GM12878 (cell line): Measurements from ENCODE around the gene KLHL26. TPM values are rescaled to one million over a fixed set of nuclear protein-coding genes. Genes with fewer than 3 reads are reported as not detected.

Experiments used
- ATAC-seq: fragments of 200-7000 bp; cut with Tn5 transposase; 3 replicates; pipeline ENCODE4 v1.9.1; 2020; ENCODE audit warnings: mild to moderate bottlenecking, moderate library complexity
- BruUV-seq: library from RNA; stranded (reverse); fragments of 400-500 nt; replicated peaks from 2 replicates; lab custom pipeline; 2021; lab: Mats Ljungman, UMichigan
- CTCF ChIA-PET: fragments of 300-600 bp; sonication (Branson Sonifier 250); formaldehyde crosslinking; extraction: SDS; loops from one replicate; lab custom pipeline; 2021; ENCODE audit warnings: inconsistent platforms; lab: Yijun Ruan, JAX
- POLR2A ChIA-PET: fragments of 350-600 bp; formaldehyde crosslinking; extraction: SDS; loops from one replicate; lab custom pipeline; 2021; ENCODE audit warnings: inconsistent platforms; lab: Charles Lee
- RAD21 ChIA-PET: fragments of 300-600 bp; sonication (Branson Sonifier 250); formaldehyde crosslinking; loops from one replicate; lab custom pipeline; 2023; ENCODE audit warnings: antibody characterized with exemption; ENCODE audit not compliant: unreplicated experiment; lab: Charles Lee
- SMC1A ChIA-PET: fragments of 300-600 bp; sonication (Branson Sonifier 250); formaldehyde crosslinking; loops from one replicate; lab custom pipeline; 2023; ENCODE audit not compliant: unreplicated experiment, uncharacterized antibody; lab: Charles Lee
- DNase-seq: peaks from one replicate; pipeline ENCODE4 v3.0.0-alpha.2; 2011; ENCODE audit warnings: low read depth, low spot score
- FAIRE-seq: peaks from 3 replicates; lab custom pipeline; 2011; peaks lifted over from hg19 to GRCh38; lab: Jason Lieb, UNC
- H2AFZ ChIP-seq: 2 replicates; pipeline ENCODE4 v1.6.0; 2011; ENCODE audit warnings: low read depth, low read length, control low read depth; ENCODE audit not compliant: control insufficient read depth
- H3K27ac ChIP-seq: 2 replicates; pipeline ENCODE4 v1.5.1; 2011; ENCODE audit warnings: control low read depth; ENCODE audit not compliant: control insufficient read depth, insufficient read depth
- H3K27me3 ChIP-seq, 2 experiments: replicated peaks in 1 of 2; 2 replicates each; pipeline versions ENCODE4 v1.6.0 to v1.6.1; 2011; ENCODE audit warnings: low read length in 1 of 2; ENCODE audit not compliant: control insufficient read depth in 2 of 2, insufficient read depth in 2 of 2
- H3K36me3 ChIP-seq, 2 experiments: 2 replicates each; pipeline ENCODE4 v1.5.1; 2011; ENCODE audit warnings: low read length in 1 of 2; ENCODE audit not compliant: control insufficient read depth in 2 of 2, insufficient read depth in 2 of 2
- H3K4me1 ChIP-seq: 2 replicates; pipeline ENCODE4 v1.6.1; 2011; ENCODE audit warnings: mild to moderate bottlenecking, low read length, moderate library complexity, mixed read lengths; ENCODE audit not compliant: control insufficient read depth, insufficient read depth
- H3K4me2 ChIP-seq: 2 replicates; pipeline ENCODE4 v1.6.0; 2011; ENCODE audit warnings: control low read depth; ENCODE audit not compliant: control insufficient read depth, insufficient read depth
- H3K4me3 ChIP-seq: fragments of 200-600 bp; sonication (generic); 2 replicates; pipeline ENCODE4 v1.5.1; 2016
- H3K79me2 ChIP-seq: 2 replicates; pipeline ENCODE4 v1.6.0; 2011; ENCODE audit warnings: low read length; ENCODE audit not compliant: control insufficient read depth, insufficient read depth
- H3K9ac ChIP-seq: 2 replicates; pipeline ENCODE4 v1.8.0; 2011; ENCODE audit warnings: low read length, control low read depth, mixed read lengths; ENCODE audit not compliant: control insufficient read depth, insufficient read depth
- H3K9me3 ChIP-seq: replicated peaks from 3 replicates; pipeline ENCODE4 v1.5.1; 2011; ENCODE audit warnings: mild to moderate bottlenecking, low read length; ENCODE audit not compliant: control insufficient read depth, insufficient read depth
- H4K20me1 ChIP-seq: 2 replicates; pipeline ENCODE4 v1.6.0; 2011; ENCODE audit not compliant: control insufficient read depth, insufficient read depth
- ASH2L ChIP-seq: fragments of 300-600, 200-600 bp; sonication (generic); IDR thresholded peaks from 2 replicates; pipeline ENCODE4 v1.6.1; 2017; ENCODE audit warnings: low read depth, mild to moderate bottlenecking, borderline replicate concordance
- CBX3 ChIP-seq: fragments of 200-600 bp; sonication (generic); IDR thresholded peaks from 2 replicates; pipeline ENCODE4 v1.6.1; 2016; ENCODE audit warnings: low read depth, borderline replicate concordance
- CHD4 ChIP-seq: fragments of 200-600 bp; sonication (generic); IDR thresholded peaks from 2 replicates; pipeline ENCODE4 v1.6.1; 2016; ENCODE audit warnings: mild to moderate bottlenecking
- EGR1 ChIP-seq, 2 experiments: IDR thresholded peaks; 1 replicate in 1 of 2; 2 replicates in 1 of 2; pipeline ENCODE4 v1.6.1; 2011 to 2012; ENCODE audit warnings: low read depth in 2 of 2, low read length in 2 of 2, borderline replicate concordance in 1 of 2, mild to moderate bottlenecking in 1 of 2, moderate library complexity in 1 of 2
- FOS ChIP-seq: IDR thresholded peaks from 3 replicates; pipeline ENCODE4 v1.6.1; 2011; ENCODE audit warnings: borderline replicate concordance; ENCODE audit not compliant: insufficient read length; ENCODE audit errors: extremely low read depth
- FOXK2 ChIP-seq: fragments of 450-650 bp; IDR thresholded peaks from 2 replicates; pipeline ENCODE4 v1.6.1; 2017; ENCODE audit warnings: mild to moderate bottlenecking, moderate library complexity
- IKZF2 ChIP-seq, 2 experiments: fragments of 450-650 bp; IDR thresholded peaks; 2 replicates each; pipeline ENCODE4 v1.6.1; 2017; ENCODE audit warnings: mild to moderate bottlenecking in 2 of 2, moderate library complexity in 2 of 2
- MEF2A ChIP-seq: IDR thresholded peaks from 2 replicates; pipeline ENCODE4 v1.6.1; 2011; ENCODE audit warnings: low read depth, mild to moderate bottlenecking, low read length, moderate library complexity; ENCODE audit not compliant: insufficient read depth
- MEF2B ChIP-seq: fragments of 450-650 bp; IDR thresholded peaks from 2 replicates; pipeline ENCODE4 v1.6.1; 2018; ENCODE audit warnings: mild to moderate bottlenecking, moderate library complexity; ENCODE audit not compliant: partially characterized antibody, poor library complexity, severe bottlenecking
- PML ChIP-seq: IDR thresholded peaks from 2 replicates; pipeline ENCODE4 v1.6.1; 2012; ENCODE audit warnings: low read length, inconsistent platforms
- POLR2A ChIP-seq: IDR thresholded peaks from 2 replicates; pipeline ENCODE4 v1.6.1; 2011; ENCODE audit warnings: low read depth, mild to moderate bottlenecking, low read length
- RBBP5 ChIP-seq: fragments of 200-600 bp; sonication (generic); conservative IDR thresholded peaks from 2 replicates; pipeline ENCODE4 v1.6.1; 2016
- RELA ChIP-seq: fragments of 450-650 bp; IDR thresholded peaks from 2 replicates; pipeline ENCODE4 v1.8.0; 2014; ENCODE audit warnings: borderline replicate concordance; ENCODE audit not compliant: partially characterized antibody
- RFX5 ChIP-seq: IDR thresholded peaks from 2 replicates; pipeline ENCODE4 v1.6.1; 2011; ENCODE audit warnings: low read depth, low read length, improper control_type of control experiment
- SIX5 ChIP-seq: IDR thresholded peaks from 2 replicates; pipeline ENCODE4 v1.6.1; 2011; ENCODE audit warnings: mild to moderate bottlenecking, low read depth, low read length, moderate library complexity; ENCODE audit not compliant: severe bottlenecking
- SKIL ChIP-seq: fragments of 450-650 bp; IDR thresholded peaks from 2 replicates; pipeline ENCODE4 v1.6.1; 2017; ENCODE audit warnings: mild to moderate bottlenecking, low read depth, inconsistent platforms; ENCODE audit not compliant: poor library complexity, severe bottlenecking
- SMARCA5 ChIP-seq: fragments of 450-650 bp; IDR thresholded peaks from 2 replicates; pipeline ENCODE4 v1.6.1; 2017; ENCODE audit warnings: mild to moderate bottlenecking
- YBX1 ChIP-seq: fragments of 450-650 bp; IDR thresholded peaks from 2 replicates; pipeline ENCODE4 v1.6.1; 2016; ENCODE audit warnings: antibody characterized with exemption
- WGBS: methylation state at CpG from one replicate; pipeline ENCODE4 v1.1.6; 2016; ENCODE audit warnings: low lambda C conversion rate; ENCODE audit not compliant: insufficient replicate concordance, insufficient coverage; ENCODE audit errors: missing lambda C conversion rate; 5-methylcytosine and 5-hydroxymethylcytosine counted together
- in situ Hi-C: fragments of 300-500 bp; cut with MboI; formaldehyde crosslinking; loops from 9 replicates; pipeline ENCODE4 v1.14.3; 2018; ENCODE audit warnings: mixed read lengths
- intact Hi-C: fragments of 100-400 bp; cut with micrococcal nuclease; formaldehyde crosslinking; loops from one replicate; pipeline ENCODE4 v1.14.2; 2022; ENCODE audit not compliant: unreplicated experiment
- polyA plus RNA-seq, 11 experiments: library from polyadenylated mRNA; depleted of rRNA in 4 of 11; unstranded in 6 of 11; stranded (reverse) in 5 of 11; fragments of >200 nt; fragmentation: Nextera tagmentation in 4 of 11; fragmentation: Illumina TruSeq in 1 of 11; extraction: Ambion mirVana in 4 of 11; extraction: Trizol in 1 of 11; gene quantifications; 1 replicate in 1 of 11; 2 replicates in 10 of 11; pipeline versions ENCODE4 v1.2.1 to v1.2.3, GENCODE V29; 2011 to 2016; ENCODE audit warnings: inconsistent platforms in 2 of 11, missing spikeins in 2 of 11, low read depth in 1 of 11
- total RNA-seq, 4 experiments: library from RNA; depleted of rRNA in 3 of 4; stranded (reverse); fragments of >200 nt in 3 of 4; fragmentation: Illumina TruSeq in 1 of 4; extraction: Trizol in 1 of 4; gene quantifications; 2 replicates each; pipeline versions ENCODE4 v1.2.1 to v1.2.3, GENCODE V29; 2013 to 2021
- TF ChIP-seq, protein P1 (sequence below): fragments of 450-650 bp; formaldehyde crosslinking; IDR thresholded peaks from 2 replicates; pipeline ENCODE4 v1.5.0; 2022; ENCODE audit warnings: mild to moderate bottlenecking, missing genetic modification characterization
- TF ChIP-seq, protein P2 (sequence below): IDR thresholded peaks from 2 replicates; pipeline ENCODE4 v1.6.1; 2012; ENCODE audit warnings: low read length, inconsistent platforms

KLHL26 gene
- total and polyA plus RNA-seq, 10 of the 15 experiments (the other 5 are each of a cell fraction or from before 2014, with no cell fraction given) = 0.18 to 14.6 (median 2.9) TPM

GRCh38 chr19:18715416-18715815 is 78.6 kb downstream of the KLHL26 start:
- no peak for TF ChIP-seq IKZF2 (IDR thresholded peaks at IDR 0.05)
- no peak for TF ChIP-seq SKIL
- no peak for TF ChIP-seq RFX5
- no peak for TF ChIP-seq CBX3
- TF ChIP-seq RELA = no peak
- no peak for TF ChIP-seq SIX5
- TF ChIP-seq MEF2A = no peak
- TF ChIP-seq ASH2L = no peak
- TF ChIP-seq FOXK2 = no peak
- TF ChIP-seq SMARCA5 = no peak
- TF ChIP-seq, protein P1, sequence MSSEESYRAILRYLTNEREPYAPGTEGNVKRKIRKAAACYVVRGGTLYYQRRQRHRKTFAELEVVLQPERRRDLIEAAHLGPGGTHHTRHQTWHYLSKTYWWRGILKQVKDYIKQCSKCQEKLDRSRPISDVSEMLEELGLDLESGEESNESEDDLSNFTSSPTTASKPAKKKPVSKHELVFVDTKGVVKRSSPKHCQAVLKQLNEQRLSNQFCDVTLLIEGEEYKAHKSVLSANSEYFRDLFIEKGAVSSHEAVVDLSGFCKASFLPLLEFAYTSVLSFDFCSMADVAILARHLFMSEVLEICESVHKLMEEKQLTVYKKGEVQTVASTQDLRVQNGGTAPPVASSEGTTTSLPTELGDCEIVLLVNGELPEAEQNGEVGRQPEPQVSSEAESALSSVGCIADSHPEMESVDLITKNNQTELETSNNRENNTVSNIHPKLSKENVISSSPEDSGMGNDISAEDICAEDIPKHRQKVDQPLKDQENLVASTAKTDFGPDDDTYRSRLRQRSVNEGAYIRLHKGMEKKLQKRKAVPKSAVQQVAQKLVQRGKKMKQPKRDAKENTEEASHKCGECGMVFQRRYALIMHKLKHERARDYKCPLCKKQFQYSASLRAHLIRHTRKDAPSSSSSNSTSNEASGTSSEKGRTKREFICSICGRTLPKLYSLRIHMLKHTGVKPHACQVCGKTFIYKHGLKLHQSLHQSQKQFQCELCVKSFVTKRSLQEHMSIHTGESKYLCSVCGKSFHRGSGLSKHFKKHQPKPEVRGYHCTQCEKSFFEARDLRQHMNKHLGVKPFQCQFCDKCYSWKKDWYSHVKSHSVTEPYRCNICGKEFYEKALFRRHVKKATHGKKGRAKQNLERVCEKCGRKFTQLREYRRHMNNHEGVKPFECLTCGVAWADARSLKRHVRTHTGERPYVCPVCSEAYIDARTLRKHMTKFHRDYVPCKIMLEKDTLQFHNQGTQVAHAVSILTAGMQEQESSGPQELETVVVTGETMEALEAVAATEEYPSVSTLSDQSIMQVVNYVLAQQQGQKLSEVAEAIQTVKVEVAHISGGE = no peak
- no peak for TF ChIP-seq MEF2B
- TF ChIP-seq EGR1 (IDR thresholded peaks at IDR 0.05; ENCODE audit: borderline replicate concordance in 1 of 2, low read depth in 2 of 2, low read length in 2 of 2) = no peak
- TF ChIP-seq YBX1 = no peak
- no peak for TF ChIP-seq FOS
- TF ChIP-seq POLR2A = no peak
- TF ChIP-seq PML = no peak
- TF ChIP-seq, protein P2, sequence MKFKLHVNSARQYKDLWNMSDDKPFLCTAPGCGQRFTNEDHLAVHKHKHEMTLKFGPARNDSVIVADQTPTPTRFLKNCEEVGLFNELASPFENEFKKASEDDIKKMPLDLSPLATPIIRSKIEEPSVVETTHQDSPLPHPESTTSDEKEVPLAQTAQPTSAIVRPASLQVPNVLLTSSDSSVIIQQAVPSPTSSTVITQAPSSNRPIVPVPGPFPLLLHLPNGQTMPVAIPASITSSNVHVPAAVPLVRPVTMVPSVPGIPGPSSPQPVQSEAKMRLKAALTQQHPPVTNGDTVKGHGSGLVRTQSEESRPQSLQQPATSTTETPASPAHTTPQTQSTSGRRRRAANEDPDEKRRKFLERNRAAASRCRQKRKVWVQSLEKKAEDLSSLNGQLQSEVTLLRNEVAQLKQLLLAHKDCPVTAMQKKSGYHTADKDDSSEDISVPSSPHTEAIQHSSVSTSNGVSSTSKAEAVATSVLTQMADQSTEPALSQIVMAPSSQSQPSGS = no peak
- no peak for TF ChIP-seq RBBP5
- no peak for TF ChIP-seq CHD4
- TF ChIP-seq, all 136 proteins: peak for 0
- no peak overlapping the region for H3K4me3 ChIP-seq
- no peaks in the 10 kb centered on the region for H3K4me1 ChIP-seq
- H2AFZ ChIP-seq = no peak overlapping the region
- DNase-seq (no peak), FAIRE-seq (no peak), ATAC-seq (no peak)
- BruUV-seq = no TSS peak
- CTCF ChIA-PET = no interaction called here
- no peaks in the 10 kb centered on the region; a peak in 1 of 4 replicates for H3K36me3 ChIP-seq
- no peak overlapping the region for H3K9ac ChIP-seq
- SMC1A ChIA-PET = no interaction called here
- intact Hi-C loops = no loop called here
- no peak overlapping the region for H3K4me2 ChIP-seq
- H3K79me2 ChIP-seq = no peaks in the 10 kb centered on the region
- WGBS = 33% methylated on average over 5 of the region's 5 CpGs
- in situ Hi-C loops = no loop called here
- H3K27me3 ChIP-seq = no peaks in the 10 kb centered on the region
- POLR2A ChIA-PET = no interaction called here
- H4K20me1 ChIP-seq = no peaks in the 10 kb centered on the region
- no peak overlapping the region for H3K27ac ChIP-seq
- RAD21 ChIA-PET = no interaction called here
- H3K9me3 ChIP-seq = no peaks in the 10 kb centered on the region
